GM23248 (cell line): Measurements from ENCODE around the gene LRIG2. TPM values are rescaled to one million over a fixed set of nuclear protein-coding genes. Genes with fewer than 3 reads are reported as not detected.

ENCODE experiments used
- DNase-seq: peaks from one replicate; pipeline ENCODE4 v3.0.0-alpha.2; 2015
- H2AFZ ChIP-seq: fragments of 200-600 bp; sonication (generic); 2 replicates; pipeline ENCODE4 v1.6.1; 2016; ENCODE audit warnings: antibody characterized with exemption
- H3F3A ChIP-seq: fragments of 200-600 bp; sonication (generic); 2 replicates; pipeline ENCODE4 v1.6.1; 2016; ENCODE audit warnings: mild to moderate bottlenecking, antibody characterized with exemption, mixed run types; ENCODE audit not compliant: insufficient read depth
- H3K27ac ChIP-seq: fragments of 200-600 bp; sonication (generic); 2 replicates; pipeline ENCODE4 v1.5.1; 2016; ENCODE audit warnings: mild to moderate bottlenecking
- H3K27me3 ChIP-seq: fragments of 200-600 bp; sonication (generic); replicated peaks from 2 replicates; pipeline ENCODE4 v1.6.1; 2016; ENCODE audit warnings: mild to moderate bottlenecking; ENCODE audit not compliant: insufficient read depth
- H3K36me3 ChIP-seq: fragments of 200-600 bp; sonication (generic); 2 replicates; pipeline ENCODE4 v1.6.1; 2016; ENCODE audit warnings: low read depth, mild to moderate bottlenecking
- H3K4me1 ChIP-seq: fragments of 200-600 bp; sonication (generic); 2 replicates; pipeline ENCODE4 v1.6.1; 2016; ENCODE audit warnings: mild to moderate bottlenecking; ENCODE audit not compliant: insufficient read depth
- H3K4me2 ChIP-seq: fragments of 200-600 bp; sonication (generic); one replicate; pipeline ENCODE4 v1.6.1; 2016; ENCODE audit warnings: mild to moderate bottlenecking; ENCODE audit not compliant: unreplicated experiment
- H3K4me3 ChIP-seq: fragments of 200-600 bp; sonication (generic); 2 replicates; pipeline ENCODE4 v1.5.1; 2016; ENCODE audit warnings: mild to moderate bottlenecking
- H3K79me2 ChIP-seq: fragments of 200-600 bp; sonication (generic); 2 replicates; pipeline ENCODE4 v1.6.1; 2016; ENCODE audit warnings: mild to moderate bottlenecking; ENCODE audit not compliant: insufficient read depth
- H3K9ac ChIP-seq: fragments of 200-600 bp; sonication (generic); 2 replicates; pipeline ENCODE4 v1.6.1; 2016; ENCODE audit warnings: mild to moderate bottlenecking
- H3K9me2 ChIP-seq: fragments of 200-600 bp; sonication (generic); 2 replicates; pipeline ENCODE4 v1.6.1; 2016; ENCODE audit warnings: mixed run types, mild to moderate bottlenecking, moderate library complexity; ENCODE audit not compliant: insufficient read depth
- H3K9me3 ChIP-seq: fragments of 200-600 bp; sonication (generic); one replicate; pipeline ENCODE4 v1.6.1; 2017; ENCODE audit warnings: low read depth
- H4K20me1 ChIP-seq: fragments of 200-600 bp; sonication (generic); 2 replicates; pipeline ENCODE4 v1.6.0; 2016; ENCODE audit not compliant: insufficient read depth
- EZH2 ChIP-seq: fragments of 200-600 bp; sonication (generic); IDR thresholded peaks from 2 replicates; pipeline ENCODE4 v1.6.1; 2018; ENCODE audit warnings: antibody characterized with exemption, mild to moderate bottlenecking; ENCODE audit not compliant: insufficient read depth, poor library complexity, severe bottlenecking
- EZH2phosphoT487 ChIP-seq: fragments of 200-600 bp; sonication (generic); IDR thresholded peaks from 2 replicates; pipeline ENCODE4 v1.6.1; 2018; ENCODE audit warnings: antibody characterized with exemption, moderate library complexity, mild to moderate bottlenecking, low read depth; ENCODE audit not compliant: insufficient read depth
- WGBS, 2 experiments: methylation state at CpG; one replicate each; pipeline ENCODE4 v1.1.6; 2015 to 2017; ENCODE audit warnings: low lambda C conversion rate in 2 of 2, low coverage in 1 of 2; ENCODE audit errors: missing lambda C conversion rate in 2 of 2; 5-methylcytosine and 5-hydroxymethylcytosine counted together
- in situ Hi-C: fragments of 300-500 bp; cut with MboI; formaldehyde crosslinking; loops from 2 replicates; pipeline ENCODE4 v1.15.0; 2020
- polyA plus RNA-seq: library from polyadenylated mRNA; unstranded; fragments of >200 nt; fragmentation: Nextera tagmentation; extraction: Ambion mirVana; gene quantifications from 2 replicates; pipeline ENCODE4 v1.2.1, GENCODE V29; 2016
- total RNA-seq: library from RNA; depleted of rRNA; stranded (reverse); fragments of >200 nt; shearing (Covaris generic); gene quantifications from 2 replicates; pipeline ENCODE4 v1.2.3, GENCODE V29; 2014

The LRIG2 gene
- total and polyA plus RNA-seq, 2 experiments from 2014 or later: 4.1 to 6.3 TPM

- Histone ChIP-seq H3K9me2 (no peaks in the 10 kb centered on the region), H3K36me3 (no peaks in the 10 kb centered on the region), H3K27me3 (no peaks in the 10 kb centered on the region), H3K9ac (no peak overlapping the region), H3K4me2 (no peak overlapping the region), H3K79me2 (no peaks in the 10 kb centered on the region), H3K4me1 (peaks cover 21% of the 10 kb centered on the region), H3K4me3 (no peak overlapping the region), H3K27ac (no peak overlapping the region), H3K9me3 (no peaks in the 10 kb centered on the region), H3F3A (peaks cover 17% of the 10 kb centered on the region), H4K20me1 (no peaks in the 10 kb centered on the region), H2AFZ (no peak overlapping the region)
- no peak for DNase-seq
- in situ Hi-C loops: loop anchor here (10.0 kb wide), 1 partner anchor 162 kb away; no protein-coding TSS in a partner anchor
- TF ChIP-seq EZH2 (no peak), EZH2phosphoT487 (no peak)
- WGBS, 2 experiments: 76 to 78% methylated on average over 4 of the region's 4 CpGs
These were observed 26.4 kb upstream of the LRIG2 start for GRCh38 chr1:113046569-113046968.

- peaks cover 9% of the 10 kb centered on the region for H3K4me1 ChIP-seq
- H2AFZ ChIP-seq: no peak overlapping the region
- no peaks in the 10 kb centered on the region for H4K20me1 ChIP-seq
- in situ Hi-C loops: loop anchor here (10.0 kb wide), 1 partner anchor 163 kb away; no protein-coding TSS in a partner anchor
- H3K27ac ChIP-seq: no peak overlapping the region
- no peaks in the 10 kb centered on the region for H3K36me3 ChIP-seq
- TF ChIP-seq EZH2 (no peak), EZH2phosphoT487 (no peak)
- peaks cover 5% of the 10 kb centered on the region; the same call in 1 of the 2 replicates for H3F3A ChIP-seq
- H3K27me3 ChIP-seq: no peaks in the 10 kb centered on the region
- no peaks in the 10 kb centered on the region for H3K9me3 ChIP-seq
- H3K9ac ChIP-seq: no peak overlapping the region
- H3K9me2 ChIP-seq: no peaks in the 10 kb centered on the region
- WGBS, 2 experiments: 93 to 96% methylated on average over 3 of the region's 3 CpGs
- no peak overlapping the region for H3K4me3 ChIP-seq
- no peak for DNase-seq
- H3K4me2 ChIP-seq: no peak overlapping the region
- no peaks in the 10 kb centered on the region for H3K79me2 ChIP-seq
These were observed 24.9 kb upstream of the LRIG2 start for GRCh38 chr1:113048064-113048463.

GRCh38 chr1:113053344-113054126, 19.5 kb upstream of the LRIG2 start:
- Histone ChIP-seq H3K4me3 (no peak overlapping the region), H3K9me2 (no peaks in the 10 kb centered on the region), H3K9me3 (no peaks in the 10 kb centered on the region), H3K4me2 (no peak overlapping the region), H3K27ac (no peak overlapping the region), H3F3A (no peaks in the 10 kb centered on the region), H3K9ac (no peak overlapping the region), H3K4me1 (no peaks in the 10 kb centered on the region), H3K79me2 (no peaks in the 10 kb centered on the region), H2AFZ (no peak overlapping the region), H3K27me3 (no peaks in the 10 kb centered on the region), H3K36me3 (no peaks in the 10 kb centered on the region), H4K20me1 (no peaks in the 10 kb centered on the region)
- TF ChIP-seq EZH2phosphoT487: no peak
- 86% methylated on average over 11 to 12 of the region's 12 CpGs for WGBS, 2 experiments
- no peak for DNase-seq
- in situ Hi-C loops: no loop called here

- no peak for TF ChIP-seq EZH2phosphoT487
- no peak for TF ChIP-seq EZH2
- Histone ChIP-seq H3K27ac (no peak overlapping the region), H3K36me3 (no peaks in the 10 kb centered on the region), H3K9me2 (no peaks in the 10 kb centered on the region), H3K27me3 (no peaks in the 10 kb centered on the region), H2AFZ (no peak overlapping the region), H3K79me2 (no peaks in the 10 kb centered on the region), H3F3A (no peaks in the 10 kb centered on the region), H3K9me3 (no peaks in the 10 kb centered on the region), H3K4me3 (no peak overlapping the region), H3K4me2 (no peak overlapping the region), H3K4me1 (no peaks in the 10 kb centered on the region), H4K20me1 (no peaks in the 10 kb centered on the region), H3K9ac (no peak overlapping the region)
- no peak for DNase-seq
- 83 to 97% methylated on average over 1 of the region's 1 CpG for WGBS, 2 experiments
- in situ Hi-C loops: no loop called here
These were observed 17.4 kb upstream of the LRIG2 start for GRCh38 chr1:113055570-113055969.
